Measurements from ENCODE around the gene MEGF11.

MEGF11 gene

GRCh38 chr15:65962187-65962586 is 291.4 kb downstream of the MEGF11 start:
- ATAC-seq, result no peak

- ATAC-seq, result no peak
These were observed 293.0 kb downstream of the MEGF11 start for GRCh38 chr15:65960586-65960985.

GRCh38 chr15:65958835-65959234 is 294.7 kb downstream of the MEGF11 start:
- no peak for ATAC-seq

- ATAC-seq, result no peak
These were observed 296.1 kb downstream of the MEGF11 start for GRCh38 chr15:65957451-65957850.

DNA sequence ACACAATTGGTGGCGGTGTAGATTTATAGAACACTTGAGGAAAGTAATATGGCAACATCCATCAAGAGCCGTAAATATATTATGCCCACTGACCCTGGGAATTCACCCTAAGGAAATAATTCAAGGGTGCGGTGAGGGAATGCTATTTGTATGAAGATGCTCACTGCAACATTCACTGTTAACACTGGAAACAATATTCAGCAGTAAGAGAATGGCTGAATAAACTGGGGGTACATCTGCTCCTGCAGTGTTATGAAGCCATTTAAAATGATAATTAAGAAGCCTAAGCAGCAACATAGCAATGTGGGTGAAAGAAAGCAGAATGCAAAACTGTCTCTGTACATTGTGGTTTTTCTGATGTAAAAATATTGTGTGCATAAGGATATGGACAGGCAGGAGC is 296.7 kb downstream of the MEGF11 start:
- ATAC-seq, result no peak

DNA sequence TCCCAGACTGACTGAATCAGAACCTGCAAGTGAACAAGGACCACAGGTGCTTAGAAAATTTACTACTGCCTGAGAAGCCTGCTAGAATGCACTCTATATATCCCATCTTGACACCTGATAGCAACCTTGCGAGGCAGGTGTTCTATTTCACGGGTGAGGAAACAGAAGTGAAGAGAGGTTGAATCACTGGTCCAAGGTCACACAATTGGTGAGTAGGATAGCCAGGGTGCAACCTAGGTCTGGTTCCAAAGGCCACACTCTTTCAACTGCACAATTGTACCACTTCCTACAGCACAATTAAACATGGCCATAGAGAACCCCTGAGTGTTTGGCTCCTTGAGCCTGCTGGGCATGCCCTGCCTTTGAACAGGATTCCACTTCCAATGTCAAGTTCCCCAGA is 297.2 kb downstream of the MEGF11 start:
- no peak for ATAC-seq

- no peak for ATAC-seq
These were observed 299.2 kb downstream of the MEGF11 start for GRCh38 chr15:65954289-65954741.

- ATAC-seq, result no peak
These were observed 299.9 kb downstream of the MEGF11 start for GRCh38 chr15:65953622-65954021.

DNA sequence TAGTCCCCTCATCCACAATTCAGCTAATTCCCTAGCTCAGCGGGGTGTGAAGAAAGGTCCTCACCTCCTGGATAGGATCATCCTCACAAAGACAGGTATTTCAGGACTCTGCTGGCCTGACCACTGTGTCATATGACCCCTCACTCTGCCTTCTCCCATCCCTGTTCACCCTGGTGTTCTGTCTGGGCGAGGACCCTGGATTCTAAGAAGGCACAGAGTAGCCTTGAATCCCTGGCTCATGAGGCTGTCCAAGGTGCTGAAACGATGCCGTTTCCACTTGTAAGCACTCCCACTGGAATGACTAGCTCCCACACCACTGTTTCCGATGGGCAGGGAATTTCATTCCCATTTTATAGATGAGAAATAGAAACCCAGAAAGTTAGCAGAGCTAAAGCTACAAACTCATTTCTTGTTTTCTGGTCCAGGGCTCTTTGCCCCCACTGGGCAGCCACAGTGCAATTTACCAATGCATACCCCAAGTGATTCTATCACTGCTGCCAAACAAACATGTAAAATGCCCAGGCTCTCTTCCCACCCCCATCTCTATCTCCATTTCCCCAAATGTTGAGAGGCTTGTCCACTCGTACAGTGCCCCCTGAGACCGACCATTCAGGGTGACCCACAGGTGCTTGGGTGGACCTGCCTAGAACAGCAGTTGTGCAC is 301.0 kb downstream of the MEGF11 start:
- ATAC-seq, result no peak

DNA sequence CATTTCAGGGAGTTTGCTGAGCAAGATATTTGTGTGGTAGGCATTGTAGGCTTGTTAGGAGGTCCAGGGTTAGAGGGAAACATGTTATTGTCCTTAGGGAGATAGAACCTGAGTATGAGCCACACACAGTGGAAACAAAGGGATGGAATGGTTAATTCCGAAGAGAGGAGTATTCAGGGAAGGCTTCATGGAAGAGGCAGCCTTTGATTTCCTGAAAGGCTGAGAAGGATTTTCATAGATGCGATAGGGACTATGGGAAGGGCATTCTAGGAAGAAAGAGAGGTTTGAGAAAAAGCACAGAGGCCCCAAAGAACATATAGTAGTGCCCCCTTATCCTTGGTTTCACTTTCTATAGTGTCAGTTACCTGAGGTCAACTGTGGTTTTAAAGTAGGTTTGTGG is 302.5 kb downstream of the MEGF11 start:
- ATAC-seq, result no peak

- no peak for ATAC-seq
These were observed 304.1 kb downstream of the MEGF11 start for GRCh38 chr15:65949491-65949890.

- ATAC-seq, result no peak
These were observed 304.5 kb downstream of the MEGF11 start for GRCh38 chr15:65949011-65949410.

GRCh38 chr15:65948383-65948782 is 305.2 kb downstream of the MEGF11 start:
- ATAC-seq, result no peak

GRCh38 chr15:65947041-65947440 is 306.5 kb downstream of the MEGF11 start:
- no peak for ATAC-seq

GRCh38 chr15:65945616-65946015 is 307.9 kb downstream of the MEGF11 start:
- ATAC-seq, result no peak

DNA sequence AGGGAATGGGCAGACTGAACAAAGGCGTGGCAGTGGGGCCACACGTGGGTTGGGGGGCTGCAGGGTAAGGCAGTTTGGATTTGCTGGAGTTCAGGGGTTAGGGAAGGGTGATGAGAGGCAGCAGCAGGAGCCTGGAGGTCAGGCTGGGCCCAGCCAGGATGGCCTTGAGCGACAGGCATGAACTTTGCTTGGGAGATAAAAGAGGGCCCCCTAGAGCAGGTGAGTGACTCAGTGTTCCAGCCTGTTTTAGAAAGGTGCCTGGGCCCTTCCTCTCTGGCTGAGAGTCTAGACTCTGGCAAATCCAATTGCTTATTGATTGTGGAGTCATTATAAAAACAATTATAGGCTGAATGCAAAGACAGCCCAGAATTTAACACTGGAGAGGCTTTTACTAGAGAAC is 309.1 kb downstream of the MEGF11 start:
- ATAC-seq, result no peak

DNA sequence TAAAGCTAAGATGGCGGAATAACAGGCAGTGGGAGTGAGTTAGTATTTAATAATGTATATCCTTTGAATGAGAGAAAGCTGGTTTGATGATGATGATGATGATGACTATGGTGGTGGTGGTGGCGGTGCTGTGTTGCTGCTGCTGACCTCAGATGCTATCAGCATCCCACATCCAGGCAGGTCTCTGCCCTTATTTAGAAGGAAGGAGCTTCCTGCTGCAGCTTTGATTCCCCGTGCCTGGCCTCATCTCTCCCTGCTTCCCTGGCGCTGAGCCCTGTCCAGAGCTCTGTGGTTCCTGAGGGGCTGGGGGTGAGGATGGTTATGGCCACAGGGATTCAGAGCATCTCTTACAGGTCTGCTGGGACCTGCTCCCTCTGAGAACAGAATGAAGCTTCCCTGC is 311.1 kb downstream of the MEGF11 start:
- peak in 1 of 2 donors; percentile 43 for ATAC-seq

DNA sequence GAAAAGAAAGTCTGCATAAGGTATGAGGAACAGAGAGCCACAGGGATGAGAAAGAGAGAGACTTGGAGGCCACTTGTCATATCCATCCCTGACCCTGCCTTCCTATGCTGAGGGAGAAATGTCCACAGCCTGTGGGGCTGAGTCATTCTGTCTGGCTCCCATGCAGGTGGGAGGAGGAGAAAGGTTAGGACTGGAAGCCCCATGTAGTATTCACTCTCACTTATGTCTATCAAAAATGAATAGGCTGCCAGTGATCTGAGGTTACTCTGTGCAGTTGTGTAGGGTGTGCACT is 313.0 kb downstream of the MEGF11 start:
- no peak for ATAC-seq

- ATAC-seq, result no peak
These were observed 313.5 kb downstream of the MEGF11 start for GRCh38 chr15:65939901-65940617.

DNA sequence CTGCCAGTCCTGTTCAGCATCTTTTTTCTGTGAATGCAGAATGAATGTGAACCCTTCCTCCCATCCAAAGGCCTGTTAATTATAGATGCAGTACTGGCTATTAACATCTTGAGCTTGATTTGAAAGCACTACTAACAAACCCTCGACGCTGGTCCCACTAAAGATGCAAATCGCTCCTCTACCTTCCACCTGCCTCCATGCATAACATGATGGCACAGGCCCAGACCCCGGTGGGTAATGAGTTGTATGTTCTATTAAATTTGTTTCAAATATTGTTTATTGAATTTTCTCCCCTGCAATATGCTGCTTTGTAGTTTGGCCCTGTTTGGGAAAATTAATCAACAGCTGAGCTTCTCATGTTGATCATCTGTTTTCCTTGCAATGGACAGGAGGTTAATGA is 314.9 kb downstream of the MEGF11 start:
- ATAC-seq, result no peak

GRCh38 chr15:65937476-65937875 is 316.1 kb downstream of the MEGF11 start:
- no peak for ATAC-seq

- no peak for ATAC-seq
These were observed 316.5 kb downstream of the MEGF11 start for GRCh38 chr15:65937054-65937453.

DNA sequence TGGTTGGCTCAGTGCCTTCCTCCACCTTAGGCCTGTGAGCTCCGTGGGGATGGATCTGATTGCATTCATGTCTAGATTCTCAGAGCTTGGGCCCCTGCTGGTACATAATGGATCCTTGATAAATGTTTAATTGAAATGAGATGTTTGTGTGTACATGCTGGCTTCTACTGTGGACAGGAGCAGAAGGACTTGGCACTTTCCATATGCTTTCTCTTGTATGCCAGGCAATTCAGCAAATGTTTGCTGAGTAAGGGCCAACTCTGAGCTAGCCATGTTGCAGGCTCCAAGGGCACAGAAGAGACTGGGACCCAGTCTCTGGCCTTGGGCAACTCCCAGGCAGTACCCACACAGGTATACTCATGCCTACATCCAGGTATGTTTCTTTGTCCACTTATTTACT is 317.3 kb downstream of the MEGF11 start:
- ATAC-seq, result no peak

GRCh38 chr15:65935391-65935790 is 318.2 kb downstream of the MEGF11 start:
- ATAC-seq, result no peak

DNA sequence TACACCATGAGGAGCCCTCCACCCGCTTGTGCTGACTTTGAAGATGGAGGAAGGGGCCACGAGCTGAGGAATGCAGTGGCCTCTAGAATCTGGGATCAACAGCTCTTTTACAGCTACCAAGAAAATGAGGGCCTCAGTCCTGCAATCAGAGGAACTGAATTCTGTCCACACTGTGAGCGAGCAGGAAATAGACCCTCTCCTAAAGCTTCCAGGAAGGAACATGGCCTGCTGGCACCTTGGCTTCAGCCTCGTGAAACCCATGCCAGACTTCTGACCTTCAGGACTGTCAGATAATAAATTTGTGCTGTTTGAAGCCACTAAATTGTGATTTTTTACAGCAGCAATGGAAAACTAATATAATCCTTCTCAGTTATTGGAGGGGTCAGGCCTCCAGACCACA is 322.3 kb downstream of the MEGF11 start:
- ATAC-seq, result no peak
